ENCODE results near the gene TAF4. TPM values are rescaled to one million over a fixed set of nuclear protein-coding genes. Genes with fewer than 3 reads are reported as not detected.
A peak's percentile ranks its signal among the peaks of the same experiment; 100 is the strongest.

The TAF4 gene
- total RNA-seq, 1 donor from 2014 or later, result 166 TPM

- Histone ChIP-seq H3K9me3 (no peaks in the 10 kb centered on the region), H3K27ac (no peak overlapping the region), H3K4me3 (no peak overlapping the region), H3K4me1 (no peaks in the 10 kb centered on the region), H3K27me3 (no peaks in the 10 kb centered on the region), H3K36me3 (peaks cover 30 to 43% of the 10 kb centered on the region in 2 donors)
- DNase-seq (ENCODE audit: low spot score in 2 of 2), result no peak
- TF ChIP-seq CTCF (IDR thresholded peaks at IDR 0.05), result no peak
- intact Hi-C loops (cut with DNase I), result loop anchor here (5.0 kb wide), 1 partner anchor 55 kb away; the partner anchor contains the start of gene TAF4
Observed at GRCh38 chr20:62012631-62013030, 53.0 kb downstream of the TAF4 start.

GRCh38 chr20:62011938-62012534, 53.6 kb downstream of the TAF4 start:
- Histone ChIP-seq H3K36me3 (peaks cover 30 to 49% of the 10 kb centered on the region in 2 donors), H3K9me3 (no peaks in the 10 kb centered on the region), H3K27ac (no peak overlapping the region), H3K4me1 (no peaks in the 10 kb centered on the region), H3K4me3 (no peak overlapping the region), H3K27me3 (no peaks in the 10 kb centered on the region)
- intact Hi-C loops (cut with DNase I), result loop anchor here (2.0 to 5.0 kb wide), 3 partner anchors 55 to 145 kb away; partner anchors contain the start of gene TAF4
- no peak for DNase-seq (ENCODE audit: low spot score in 2 of 2)
- TF ChIP-seq CTCF (IDR thresholded peaks at IDR 0.05), result no peak

- Histone ChIP-seq H3K27ac (no peak overlapping the region), H3K9me3 (no peaks in the 10 kb centered on the region), H3K36me3 (peaks cover 35 to 54% of the 10 kb centered on the region in 2 donors), H3K4me3 (no peak overlapping the region), H3K4me1 (no peaks in the 10 kb centered on the region), H3K27me3 (no peaks in the 10 kb centered on the region)
- no peak for TF ChIP-seq CTCF (IDR thresholded peaks at IDR 0.05)
- intact Hi-C loops (cut with DNase I), result loop anchor here (2.0 to 5.0 kb wide), 3 partner anchors 56 to 145 kb away; partner anchors contain the start of gene TAF4
- DNase-seq (ENCODE audit: low spot score in 2 of 2), result no peak
Observed at GRCh38 chr20:62011403-62011790, 54.3 kb downstream of the TAF4 start.

GRCh38 chr20:62010551-62011402, 54.9 kb downstream of the TAF4 start:
- no peaks in the 10 kb centered on the region for H3K27me3 ChIP-seq
- no peak for DNase-seq (ENCODE audit: low spot score in 2 of 2)
- TF ChIP-seq CTCF (IDR thresholded peaks at IDR 0.05), result peak; percentile 40 to 77 (median 72)
- peaks cover 41 to 61% of the 10 kb centered on the region in 2 donors for H3K36me3 ChIP-seq
- H3K4me1 ChIP-seq, result no peaks in the 10 kb centered on the region
- no peak overlapping the region for H3K27ac ChIP-seq
- H3K9me3 ChIP-seq, result no peaks in the 10 kb centered on the region
- no peak overlapping the region for H3K4me3 ChIP-seq
- intact Hi-C loops (cut with DNase I), result loop anchor here (2.0 to 5.0 kb wide), 3 partner anchors 57 to 146 kb away; partner anchors contain the start of gene TAF4

GRCh38 chr20:62009869-62010445, 55.7 kb downstream of the TAF4 start:
- Histone ChIP-seq H3K36me3 (peaks cover 47 to 69% of the 10 kb centered on the region in 2 donors), H3K9me3 (no peaks in the 10 kb centered on the region), H3K27me3 (no peaks in the 10 kb centered on the region), H3K4me3 (no peak overlapping the region), H3K27ac (no peak overlapping the region), H3K4me1 (no peaks in the 10 kb centered on the region)
- no peak for DNase-seq (ENCODE audit: low spot score in 2 of 2)
- TF ChIP-seq CTCF (IDR thresholded peaks at IDR 0.05), result no peak
- intact Hi-C loops (cut with DNase I), result loop anchor here (2.0 to 5.0 kb wide), 3 partner anchors 57 to 147 kb away; partner anchors contain the start of gene TAF4

Measured in ascending aorta (tissue), 2 donors.